Measurements from ENCODE around the gene ANKRD33B.

GRCh38 chr5:10536511-10536910 lies 27.4 kb upstream of the ANKRD33B start:
- TF ChIP-seq, protein P1, sequence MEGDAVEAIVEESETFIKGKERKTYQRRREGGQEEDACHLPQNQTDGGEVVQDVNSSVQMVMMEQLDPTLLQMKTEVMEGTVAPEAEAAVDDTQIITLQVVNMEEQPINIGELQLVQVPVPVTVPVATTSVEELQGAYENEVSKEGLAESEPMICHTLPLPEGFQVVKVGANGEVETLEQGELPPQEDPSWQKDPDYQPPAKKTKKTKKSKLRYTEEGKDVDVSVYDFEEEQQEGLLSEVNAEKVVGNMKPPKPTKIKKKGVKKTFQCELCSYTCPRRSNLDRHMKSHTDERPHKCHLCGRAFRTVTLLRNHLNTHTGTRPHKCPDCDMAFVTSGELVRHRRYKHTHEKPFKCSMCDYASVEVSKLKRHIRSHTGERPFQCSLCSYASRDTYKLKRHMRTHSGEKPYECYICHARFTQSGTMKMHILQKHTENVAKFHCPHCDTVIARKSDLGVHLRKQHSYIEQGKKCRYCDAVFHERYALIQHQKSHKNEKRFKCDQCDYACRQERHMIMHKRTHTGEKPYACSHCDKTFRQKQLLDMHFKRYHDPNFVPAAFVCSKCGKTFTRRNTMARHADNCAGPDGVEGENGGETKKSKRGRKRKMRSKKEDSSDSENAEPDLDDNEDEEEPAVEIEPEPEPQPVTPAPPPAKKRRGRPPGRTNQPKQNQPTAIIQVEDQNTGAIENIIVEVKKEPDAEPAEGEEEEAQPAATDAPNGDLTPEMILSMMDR (IDR thresholded peaks at IDR 0.05; ENCODE audit: borderline replicate concordance, extremely low read depth, low read length, poor library complexity, severe bottlenecking): no peak
- TF ChIP-seq EZH2 (IDR thresholded peaks at IDR 0.05; ENCODE audit: borderline replicate concordance, low read depth, low read length, severe bottlenecking): no peak

All from DND-41 (cell line).